HepG2 (cell line): ENCODE data around the gene FDXACB1. TPM values are rescaled to one million over a fixed set of nuclear protein-coding genes. Genes with fewer than 3 reads are reported as not detected.

ENCODE experiments used
- ATAC-seq: fragments of 200-7000 bp; cut with Tn5 transposase; 3 replicates; pipeline ENCODE4 v1.9.1; 2020; ENCODE audit warnings: mild to moderate bottlenecking, moderate library complexity
- BruUV-seq: library from RNA; stranded (reverse); fragments of 400-500 nt; replicated peaks from 2 replicates; lab custom pipeline; 2021; lab: Mats Ljungman, UMichigan
- CTCF ChIA-PET: fragments of 300-600 bp; formaldehyde crosslinking; extraction: SDS; loops from one replicate; lab custom pipeline; 2021; ENCODE audit warnings: low total read pairs, inconsistent platforms, low intra/inter-chr PET ratio; lab: Yijun Ruan, JAX
- POLR2A ChIA-PET: fragments of 350-600 bp; sonication (Branson Sonifier 250); formaldehyde crosslinking; loops from one replicate; lab custom pipeline; 2020; ENCODE audit warnings: antibody characterized with exemption, inconsistent platforms; lab: Yijun Ruan, JAX
- DNase-seq: peaks from one replicate; pipeline ENCODE4 v3.0.0-alpha.2; 2015; ENCODE audit warnings: low spot score
- FAIRE-seq: peaks from 3 replicates; lab custom pipeline; 2011; peaks lifted over from hg19 to GRCh38; lab: Jason Lieb, UNC
- H2AFZ ChIP-seq: one replicate; pipeline ENCODE4 v1.6.1; 2011; ENCODE audit warnings: low read length, inconsistent platforms
- H3K27ac ChIP-seq: fragments of 300-600 bp; 3 replicates; pipeline ENCODE4 v1.8.0; 2011; ENCODE audit warnings: mixed run types, mild to moderate bottlenecking, mixed read lengths, low read length, inconsistent platforms; ENCODE audit not compliant: insufficient read depth; ENCODE audit errors: extremely low read length
- H3K27me3 ChIP-seq, 2 experiments: fragments of 200-600 bp in 1 of 2; 2 replicates in 1 of 2; 3 replicates in 1 of 2; pipeline versions ENCODE4 v1.6.0 to v1.8.0; 2011; ENCODE audit warnings: low read length in 2 of 2, mild to moderate bottlenecking in 2 of 2, moderate library complexity in 2 of 2, inconsistent platforms in 1 of 2; ENCODE audit not compliant: insufficient read depth in 2 of 2, control insufficient read depth in 1 of 2
- H3K36me3 ChIP-seq, 2 experiments: fragments of 200-600 bp in 1 of 2; replicated peaks in 1 of 2; 2 replicates in 1 of 2; 3 replicates in 1 of 2; pipeline versions ENCODE4 v1.5.1 to v1.8.0; 2011; ENCODE audit warnings: low read length in 2 of 2, inconsistent platforms in 1 of 2; ENCODE audit not compliant: insufficient read depth in 2 of 2, control insufficient read depth in 1 of 2
- H3K4me1 ChIP-seq: 2 replicates; pipeline ENCODE4 v1.5.1; 2012; ENCODE audit warnings: low read length, inconsistent platforms; ENCODE audit not compliant: insufficient read depth
- H3K4me2 ChIP-seq: 2 replicates; pipeline ENCODE4 v1.6.0; 2011; ENCODE audit warnings: low read depth, low read length, inconsistent platforms
- H3K4me3 ChIP-seq, 3 experiments: fragments of 200-600 bp in 1 of 3; sonication (generic), shearing (Covaris generic) in 1 of 3; replicated peaks in 1 of 3; 2 replicates each; pipeline ENCODE4 v1.5.1; 2011 to 2016; ENCODE audit warnings: low read length in 3 of 3, inconsistent platforms in 2 of 3, low read depth in 2 of 3, mild to moderate bottlenecking in 2 of 3, control low read depth in 1 of 3, mixed read lengths in 1 of 3; ENCODE audit not compliant: insufficient read depth in 1 of 3
- H3K79me2 ChIP-seq: one replicate; pipeline ENCODE4 v1.6.1; 2011; ENCODE audit warnings: low read length, inconsistent platforms; ENCODE audit not compliant: insufficient read depth
- H3K9ac ChIP-seq: 2 replicates; pipeline ENCODE4 v1.6.0; 2011; ENCODE audit warnings: mild to moderate bottlenecking, low read depth, low read length, inconsistent platforms; ENCODE audit not compliant: insufficient read depth
- H3K9me3 ChIP-seq: 2 replicates; pipeline ENCODE4 v1.5.1; 2012; ENCODE audit warnings: mild to moderate bottlenecking, low read length
- H4K20me1 ChIP-seq: 2 replicates; pipeline ENCODE4 v1.6.0; 2011; ENCODE audit warnings: inconsistent platforms, mild to moderate bottlenecking, low read length, moderate library complexity; ENCODE audit not compliant: insufficient read depth
- GMEB1 ChIP-seq: sonication (generic); formaldehyde crosslinking; IDR thresholded peaks from 2 replicates; pipeline ENCODE4 v1.5.1; 2020; ENCODE audit warnings: missing genetic modification reagents, mild to moderate bottlenecking, borderline replicate concordance
- NR2F2 ChIP-seq: IDR thresholded peaks from 2 replicates; pipeline ENCODE4 v1.6.1; 2012; ENCODE audit warnings: low read depth, inconsistent platforms, borderline replicate concordance
- SNRNP70 ChIP-seq: fragments of 200-400 bp; formaldehyde crosslinking; IDR thresholded peaks from 2 replicates; pipeline ENCODE4 v1.6.1; 2017; ENCODE audit warnings: mild to moderate bottlenecking, low read depth, low read length, moderate library complexity
- TFDP2 ChIP-seq: sonication (generic); formaldehyde crosslinking; IDR thresholded peaks from 2 replicates; pipeline ENCODE4 v1.4.0; 2020; ENCODE audit warnings: missing genetic modification reagents
- ZMAT3 ChIP-seq: sonication (generic); formaldehyde crosslinking; conservative IDR thresholded peaks from 2 replicates; pipeline ENCODE4 v1.7.0; 2021; ENCODE audit warnings: missing genetic modification reagents
- WGBS: methylation state at CpG from one replicate; pipeline ENCODE4 v1.1.6; 2017; ENCODE audit warnings: low lambda C conversion rate; 5-methylcytosine and 5-hydroxymethylcytosine counted together
- in situ Hi-C: cut with HindIII; loops from 2 replicates; pipeline ENCODE4 v1.10.0; 2017; ENCODE audit warnings: low pct_unique_long_range_greater_than_20kb; ENCODE audit not compliant: extremely low pct_ligation_motif_present
- intact Hi-C: fragments of 100-400 bp; cut with micrococcal nuclease; formaldehyde crosslinking; loops from one replicate; pipeline ENCODE4 v1.10.0; 2022; ENCODE audit not compliant: unreplicated experiment
- polyA plus RNA-seq, 8 experiments: library from polyadenylated mRNA; depleted of rRNA in 3 of 8; stranded (reverse) in 7 of 8; unstranded in 1 of 8; fragments of >200 nt; fragmentation: Illumina TruSeq in 4 of 8; extraction: Trizol in 4 of 8; gene quantifications; 2 replicates each; pipeline versions ENCODE4 v1.2.1 to v1.2.3, GENCODE V29; 2011 to 2016; ENCODE audit warnings: low read depth in 4 of 8, missing spikeins in 1 of 8, mixed read lengths in 1 of 8; ENCODE audit not compliant: insufficient read depth in 1 of 8
- total RNA-seq, 5 experiments: library from RNA; depleted of rRNA; stranded (reverse); fragments of >200 nt; fragmentation: Illumina TruSeq; extraction: Trizol; gene quantifications; 2 replicates each; pipeline ENCODE4 v1.2.3, GENCODE V29; 2016; ENCODE audit warnings: low read depth in 1 of 5
- TF ChIP-seq, protein P1 (sequence below): sonication (generic); formaldehyde crosslinking; IDR thresholded peaks from 2 replicates; pipeline ENCODE4 v1.4.0; 2020; ENCODE audit warnings: low read depth, missing genetic modification reagents
- TF ChIP-seq, protein P2 (sequence below): sonication (generic); formaldehyde crosslinking; IDR thresholded peaks from 2 replicates; pipeline ENCODE4 v1.4.0; 2020; ENCODE audit warnings: mild to moderate bottlenecking, missing genetic modification reagents

Gene FDXACB1
- total and polyA plus RNA-seq, 2 of the 13 experiments (the other 11 are each of a cell fraction or from before 2014, with no cell fraction given), result 1.1 to 3.4 TPM

DNA sequence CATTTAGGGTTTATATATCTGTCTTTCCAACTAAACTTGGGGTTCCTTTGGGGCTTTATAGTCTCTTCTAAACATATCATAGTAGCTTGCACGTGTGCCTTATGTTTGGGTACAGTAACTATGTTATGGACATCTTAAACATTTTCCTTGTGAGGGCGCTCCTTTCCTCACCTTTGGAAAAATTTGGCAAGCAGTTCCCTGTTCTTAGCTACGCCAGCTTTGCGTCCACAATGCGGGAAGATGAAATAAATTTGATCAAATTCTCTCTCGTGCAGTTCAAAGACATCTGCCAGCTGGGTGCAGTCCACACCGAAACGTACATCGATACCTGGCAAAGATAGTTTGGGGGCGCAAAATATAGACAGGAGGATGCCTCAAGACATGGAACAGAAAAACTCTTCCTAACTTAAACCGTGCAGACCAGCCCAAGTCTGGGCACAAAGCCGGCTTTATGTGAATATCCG is 548 bp downstream of the FDXACB1 start (continued):
- TF ChIP-seq, protein P1, sequence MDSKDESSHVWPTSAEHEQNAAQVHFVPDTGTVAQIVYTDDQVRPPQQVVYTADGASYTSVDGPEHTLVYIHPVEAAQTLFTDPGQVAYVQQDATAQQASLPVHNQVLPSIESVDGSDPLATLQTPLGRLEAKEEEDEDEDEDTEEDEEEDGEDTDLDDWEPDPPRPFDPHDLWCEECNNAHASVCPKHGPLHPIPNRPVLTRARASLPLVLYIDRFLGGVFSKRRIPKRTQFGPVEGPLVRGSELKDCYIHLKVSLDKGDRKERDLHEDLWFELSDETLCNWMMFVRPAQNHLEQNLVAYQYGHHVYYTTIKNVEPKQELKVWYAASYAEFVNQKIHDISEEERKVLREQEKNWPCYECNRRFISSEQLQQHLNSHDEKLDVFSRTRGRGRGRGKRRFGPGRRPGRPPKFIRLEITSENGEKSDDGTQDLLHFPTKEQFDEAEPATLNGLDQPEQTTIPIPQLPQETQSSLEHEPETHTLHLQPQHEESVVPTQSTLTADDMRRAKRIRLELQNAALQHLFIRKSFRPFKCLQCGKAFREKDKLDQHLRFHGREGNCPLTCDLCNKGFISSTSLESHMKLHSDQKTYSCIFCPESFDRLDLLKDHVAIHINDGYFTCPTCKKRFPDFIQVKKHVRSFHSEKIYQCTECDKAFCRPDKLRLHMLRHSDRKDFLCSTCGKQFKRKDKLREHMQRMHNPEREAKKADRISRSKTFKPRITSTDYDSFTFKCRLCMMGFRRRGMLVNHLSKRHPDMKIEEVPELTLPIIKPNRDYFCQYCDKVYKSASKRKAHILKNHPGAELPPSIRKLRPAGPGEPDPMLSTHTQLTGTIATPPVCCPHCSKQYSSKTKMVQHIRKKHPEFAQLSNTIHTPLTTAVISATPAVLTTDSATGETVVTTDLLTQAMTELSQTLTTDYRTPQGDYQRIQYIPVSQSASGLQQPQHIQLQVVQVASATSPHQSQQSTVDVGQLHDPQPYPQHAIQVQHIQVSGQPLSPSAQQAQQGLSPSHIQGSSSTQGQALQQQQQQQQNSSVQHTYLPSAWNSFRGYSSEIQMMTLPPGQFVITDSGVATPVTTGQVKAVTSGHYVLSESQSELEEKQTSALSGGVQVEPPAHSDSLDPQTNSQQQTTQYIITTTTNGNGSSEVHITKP, result peak; percentile 97; the same call in 1 of the 2 replicates

DNA sequence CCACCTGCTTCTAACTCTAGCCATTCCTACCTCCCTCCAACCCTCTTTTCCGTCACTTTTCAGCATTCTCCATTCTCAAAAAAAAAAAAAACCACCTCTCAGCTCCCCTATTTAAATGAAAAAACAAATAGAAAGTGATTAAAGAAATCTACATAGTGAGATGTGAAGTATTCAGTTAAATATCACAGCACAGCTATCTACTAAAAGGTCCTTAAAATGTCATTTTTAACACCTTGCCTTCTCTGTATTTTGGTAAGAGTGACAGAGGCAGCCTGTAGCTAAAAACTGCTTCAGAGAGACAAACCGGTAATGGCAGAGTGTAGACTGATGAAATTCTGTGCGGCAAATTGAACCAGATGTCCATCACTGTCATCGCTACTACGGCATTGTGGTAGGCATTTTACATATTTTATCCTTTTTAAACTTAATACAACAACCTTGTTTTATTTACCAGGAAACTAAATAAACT is 7.2 kb downstream of the FDXACB1 start:
- BruUV-seq, result TSS peak; percentile 78
- ATAC-seq (no peak), DNase-seq (no peak), FAIRE-seq (no peak)
- Histone ChIP-seq H3K9me3 (no peaks in the 10 kb centered on the region), H3K4me1 (peaks cover 24% of the 10 kb centered on the region), H3K4me2 (peak overlapping the region; percentile 97), H3K27ac (peak overlapping the region; percentile 92), H3K4me3 (peak overlapping the region; percentile 94 to 98 (median 95)), H3K36me3 (peaks cover 7 to 24% of the 10 kb centered on the region in 2 experiments; a peak in 4 of 5 replicates), H4K20me1 (no peaks in the 10 kb centered on the region), H3K9ac (peak overlapping the region; percentile 92), H2AFZ (peak overlapping the region; percentile 95), H3K27me3 (no peaks in the 10 kb centered on the region), H3K79me2 (peaks cover 4% of the 10 kb centered on the region)
- intact Hi-C loops (no loop called here), in situ Hi-C loops (no loop called here)
- CTCF ChIA-PET, result no interaction called here
- POLR2A ChIA-PET, result interaction anchor here (0.8 to 2.8 kb wide), 14 partner anchors 8 to 215 kb away, joined by 3 to 21 read pairs (median 6); partner anchors contain the start of genes C11orf52, CFAP68, PPP2R1B and SDHD
- WGBS, result 51% methylated on average over 5 of the region's 5 CpGs
- TF ChIP-seq, protein P2, sequence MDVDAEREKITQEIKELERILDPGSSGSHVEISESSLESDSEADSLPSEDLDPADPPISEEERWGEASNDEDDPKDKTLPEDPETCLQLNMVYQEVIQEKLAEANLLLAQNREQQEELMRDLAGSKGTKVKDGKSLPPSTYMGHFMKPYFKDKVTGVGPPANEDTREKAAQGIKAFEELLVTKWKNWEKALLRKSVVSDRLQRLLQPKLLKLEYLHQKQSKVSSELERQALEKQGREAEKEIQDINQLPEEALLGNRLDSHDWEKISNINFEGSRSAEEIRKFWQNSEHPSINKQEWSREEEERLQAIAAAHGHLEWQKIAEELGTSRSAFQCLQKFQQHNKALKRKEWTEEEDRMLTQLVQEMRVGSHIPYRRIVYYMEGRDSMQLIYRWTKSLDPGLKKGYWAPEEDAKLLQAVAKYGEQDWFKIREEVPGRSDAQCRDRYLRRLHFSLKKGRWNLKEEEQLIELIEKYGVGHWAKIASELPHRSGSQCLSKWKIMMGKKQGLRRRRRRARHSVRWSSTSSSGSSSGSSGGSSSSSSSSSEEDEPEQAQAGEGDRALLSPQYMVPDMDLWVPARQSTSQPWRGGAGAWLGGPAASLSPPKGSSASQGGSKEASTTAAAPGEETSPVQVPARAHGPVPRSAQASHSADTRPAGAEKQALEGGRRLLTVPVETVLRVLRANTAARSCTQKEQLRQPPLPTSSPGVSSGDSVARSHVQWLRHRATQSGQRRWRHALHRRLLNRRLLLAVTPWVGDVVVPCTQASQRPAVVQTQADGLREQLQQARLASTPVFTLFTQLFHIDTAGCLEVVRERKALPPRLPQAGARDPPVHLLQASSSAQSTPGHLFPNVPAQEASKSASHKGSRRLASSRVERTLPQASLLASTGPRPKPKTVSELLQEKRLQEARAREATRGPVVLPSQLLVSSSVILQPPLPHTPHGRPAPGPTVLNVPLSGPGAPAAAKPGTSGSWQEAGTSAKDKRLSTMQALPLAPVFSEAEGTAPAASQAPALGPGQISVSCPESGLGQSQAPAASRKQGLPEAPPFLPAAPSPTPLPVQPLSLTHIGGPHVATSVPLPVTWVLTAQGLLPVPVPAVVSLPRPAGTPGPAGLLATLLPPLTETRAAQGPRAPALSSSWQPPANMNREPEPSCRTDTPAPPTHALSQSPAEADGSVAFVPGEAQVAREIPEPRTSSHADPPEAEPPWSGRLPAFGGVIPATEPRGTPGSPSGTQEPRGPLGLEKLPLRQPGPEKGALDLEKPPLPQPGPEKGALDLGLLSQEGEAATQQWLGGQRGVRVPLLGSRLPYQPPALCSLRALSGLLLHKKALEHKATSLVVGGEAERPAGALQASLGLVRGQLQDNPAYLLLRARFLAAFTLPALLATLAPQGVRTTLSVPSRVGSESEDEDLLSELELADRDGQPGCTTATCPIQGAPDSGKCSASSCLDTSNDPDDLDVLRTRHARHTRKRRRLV (CRISPR knock-in tag), result 0 out of 2 replicates have a peak, but pooled peaks have one; percentile 16
- TF ChIP-seq GMEB1 (CRISPR knock-in tag), result peak; percentile 0; the same call in 1 of the 2 replicates
- 0 out of 2 replicates have a peak, but pooled peaks have one; percentile 10 for TF ChIP-seq NR2F2
- TF ChIP-seq TFDP2, result no peak
- TF ChIP-seq SNRNP70, result no peak
- no peak for TF ChIP-seq ZMAT3 (CRISPR knock-in tag)
